ENCODE data around the gene PTPN7. TPM values are rescaled to one million over a fixed set of nuclear protein-coding genes. Genes with fewer than 3 reads are reported as not detected.

Gene PTPN7
- total RNA-seq, 1 experiment from 2014 or later, result not detected

DNA sequence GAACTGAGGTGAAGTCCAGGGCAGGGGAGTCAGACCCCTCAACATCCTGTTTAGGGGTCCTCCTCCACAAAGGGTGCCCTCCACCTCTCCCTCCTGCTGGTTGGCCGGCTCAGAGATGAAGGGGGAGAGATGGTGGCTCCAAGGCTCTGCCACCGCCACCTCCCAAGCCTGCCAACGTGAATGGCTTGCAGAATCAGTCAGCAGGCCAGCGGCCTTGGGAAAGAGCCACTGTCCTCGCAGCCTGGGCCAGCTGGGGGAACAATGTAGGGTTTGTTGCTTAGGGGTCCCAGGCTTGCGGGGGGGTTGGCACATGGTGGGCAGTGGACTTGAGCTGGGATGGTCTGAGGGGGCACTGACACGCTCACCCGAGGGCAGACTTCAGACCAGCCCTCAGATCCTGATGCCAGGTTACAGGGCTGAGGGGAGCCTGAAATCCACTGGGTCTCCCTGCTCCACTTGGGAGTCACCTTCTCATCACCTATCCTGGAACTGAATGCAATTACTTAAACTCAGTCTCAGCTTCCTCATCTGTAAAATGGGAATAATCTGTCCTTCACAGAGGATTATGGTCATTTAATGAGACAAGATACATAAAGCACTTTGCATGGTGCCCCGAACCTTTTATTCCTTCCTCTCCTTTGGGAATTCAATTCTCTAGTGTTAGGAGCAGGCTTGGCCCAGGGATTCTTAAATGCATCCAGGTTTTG is 29.4 kb downstream of the PTPN7 start:
- no peaks in the 10 kb centered on the region for H3K4me1 ChIP-seq (replicated peaks)
- DNase-seq (ENCODE audit: low read depth in 1 of 2, low spot score in 2 of 2), result no peak
- no peak overlapping the region for H3K27ac ChIP-seq
- no peak overlapping the region for H3K4me3 ChIP-seq
- H3K9me3 ChIP-seq (replicated peaks), result no peaks in the 10 kb centered on the region
- H3K36me3 ChIP-seq, result peaks cover 33% of the 10 kb centered on the region
- no peaks in the 10 kb centered on the region for H3K27me3 ChIP-seq (replicated peaks)

DNA sequence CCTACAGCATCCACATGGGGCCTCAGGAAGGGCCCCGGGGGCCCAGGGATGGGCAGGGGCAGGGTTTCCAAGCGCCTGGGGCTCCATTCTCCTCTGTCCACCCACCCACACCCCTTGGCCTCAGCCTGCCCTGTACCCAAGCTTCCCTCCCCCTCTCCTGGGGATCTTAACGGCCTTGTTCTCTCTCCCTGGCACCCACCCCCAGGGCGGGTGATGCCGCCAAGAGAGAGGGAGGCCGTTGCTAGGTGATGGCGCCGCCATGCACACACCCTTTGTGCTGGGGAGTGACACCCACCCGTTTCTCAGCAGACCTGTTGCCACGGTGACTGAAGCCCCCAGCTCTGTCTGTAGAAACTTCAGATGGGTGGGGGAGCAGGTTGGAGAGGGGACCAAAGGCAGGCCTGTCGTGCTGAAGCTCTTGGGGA is 30.1 kb downstream of the PTPN7 start:
- Histone ChIP-seq H3K4me1 (replicated peaks) (no peaks in the 10 kb centered on the region), H3K4me3 (no peak overlapping the region)
- DNase-seq (ENCODE audit: low read depth in 1 of 2, low spot score in 2 of 2), result no peak

DNA sequence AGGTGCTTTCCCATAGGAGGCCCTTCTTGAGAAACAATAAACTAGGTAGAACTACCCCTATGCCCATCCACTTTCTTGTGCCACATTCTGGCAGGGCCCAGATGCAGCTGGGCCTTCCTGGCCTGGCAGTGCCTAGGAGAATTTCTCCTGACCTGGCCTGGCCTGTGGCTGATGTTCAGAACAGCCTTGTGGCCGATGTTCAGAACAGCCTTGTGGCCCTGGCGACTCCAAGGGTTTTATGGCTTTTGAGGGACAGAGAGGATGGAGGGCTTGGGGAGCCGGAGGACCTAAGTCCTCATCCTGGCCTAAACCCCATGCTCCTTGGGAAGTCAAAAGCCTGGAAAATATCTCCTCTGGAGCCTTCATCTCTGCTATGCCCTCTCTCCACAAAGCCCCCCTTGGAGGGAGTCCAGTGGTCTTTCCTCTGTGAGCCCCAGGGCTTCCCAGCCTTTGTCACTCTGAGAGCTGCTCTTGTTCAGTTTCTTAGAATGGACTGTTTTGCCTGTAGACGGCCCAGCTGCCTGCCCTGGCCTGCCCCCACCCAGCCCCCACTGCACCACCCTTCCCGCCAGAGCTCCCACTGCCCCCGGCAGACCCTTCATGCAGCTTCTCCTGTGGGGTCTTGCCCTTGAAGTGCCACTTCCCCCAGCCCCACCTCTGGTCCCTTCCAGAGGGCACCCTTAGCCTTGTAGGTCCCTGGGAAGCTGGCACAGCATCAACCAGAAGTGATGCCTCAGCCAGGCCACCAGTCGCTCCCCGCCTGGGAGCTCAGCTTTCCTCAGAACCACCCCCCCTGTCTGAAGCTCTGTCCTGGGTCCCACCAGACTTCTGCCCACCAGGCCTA is 30.7 kb downstream of the PTPN7 start:
- Histone ChIP-seq H3K27ac (no peak overlapping the region), H3K9me3 (replicated peaks) (no peaks in the 10 kb centered on the region), H3K4me3 (no peak overlapping the region), H3K27me3 (replicated peaks) (no peaks in the 10 kb centered on the region), H3K4me1 (replicated peaks) (no peaks in the 10 kb centered on the region), H3K36me3 (peaks cover 23% of the 10 kb centered on the region)
- no peak for DNase-seq (ENCODE audit: low read depth in 1 of 2, low spot score in 2 of 2)

More for the DNA sequence above, 30.1 kb downstream of the PTPN7 start:
- peaks cover 28% of the 10 kb centered on the region for H3K36me3 ChIP-seq
- no peaks in the 10 kb centered on the region for H3K9me3 ChIP-seq (replicated peaks)
- H3K27me3 ChIP-seq (replicated peaks), result no peaks in the 10 kb centered on the region
- H3K27ac ChIP-seq, result no peak overlapping the region

DNA sequence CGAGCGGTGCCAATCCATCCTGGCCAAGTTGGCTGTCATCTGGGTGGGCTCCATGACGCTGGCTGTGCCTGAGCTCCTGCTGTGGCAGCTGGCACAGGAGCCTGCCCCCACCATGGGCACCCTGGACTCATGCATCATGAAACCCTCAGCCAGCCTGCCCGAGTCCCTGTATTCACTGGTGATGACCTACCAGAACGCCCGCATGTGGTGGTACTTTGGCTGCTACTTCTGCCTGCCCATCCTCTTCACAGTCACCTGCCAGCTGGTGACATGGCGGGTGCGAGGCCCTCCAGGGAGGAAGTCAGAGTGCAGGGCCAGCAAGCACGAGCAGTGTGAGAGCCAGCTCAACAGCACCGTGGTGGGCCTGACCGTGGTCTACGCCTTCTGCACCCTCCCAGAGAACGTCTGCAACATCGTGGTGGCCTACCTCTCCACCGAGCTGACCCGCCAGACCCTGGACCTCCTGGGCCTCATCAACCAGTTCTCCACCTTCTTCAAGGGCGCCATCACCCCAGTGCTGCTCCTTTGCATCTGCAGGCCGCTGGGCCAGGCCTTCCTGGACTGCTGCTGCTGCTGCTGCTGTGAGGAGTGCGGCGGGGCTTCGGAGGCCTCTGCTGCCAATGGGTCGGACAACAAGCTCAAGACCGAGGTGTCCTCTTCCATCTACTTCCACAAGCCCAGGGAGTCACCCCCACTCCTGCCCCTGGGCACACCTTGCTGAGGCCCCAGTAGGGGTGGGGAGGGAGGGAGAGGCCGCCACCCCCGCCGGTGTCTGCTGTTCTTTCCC is 32.4 kb downstream of the PTPN7 start:
- Histone ChIP-seq H3K4me3 (no peak overlapping the region), H3K27ac (no peak overlapping the region), H3K27me3 (replicated peaks) (no peaks in the 10 kb centered on the region), H3K36me3 (peaks cover 13% of the 10 kb centered on the region), H3K9me3 (replicated peaks) (no peaks in the 10 kb centered on the region), H3K4me1 (replicated peaks) (no peaks in the 10 kb centered on the region)
- no peak for DNase-seq (ENCODE audit: low read depth in 1 of 2, low spot score in 2 of 2)

DNA sequence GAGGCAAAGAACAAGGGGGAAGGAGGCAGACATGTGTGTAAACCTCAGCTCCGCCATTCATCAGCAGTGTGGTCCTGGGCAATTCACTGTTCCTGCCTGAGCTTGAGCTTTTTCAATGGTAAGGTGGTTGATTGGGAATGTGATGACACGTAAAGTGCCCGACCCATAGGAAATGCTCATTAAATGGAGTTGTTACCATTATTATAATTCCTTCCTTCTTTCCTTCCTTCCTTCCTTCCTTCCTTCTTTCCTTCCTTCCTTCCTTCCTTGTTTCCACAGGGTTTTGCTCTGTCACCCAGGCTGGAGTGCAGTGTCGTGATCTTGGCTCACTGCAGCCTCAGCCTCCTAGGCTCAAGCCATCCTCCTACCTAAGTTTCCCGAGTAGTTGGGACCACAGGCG is 33.3 kb downstream of the PTPN7 start:
- H3K4me3 ChIP-seq, result no peak overlapping the region
- no peak overlapping the region for H3K27ac ChIP-seq
- no peak for DNase-seq (ENCODE audit: low read depth in 1 of 2, low spot score in 2 of 2)
- no peaks in the 10 kb centered on the region for H3K27me3 ChIP-seq (replicated peaks)
- H3K9me3 ChIP-seq (replicated peaks), result no peaks in the 10 kb centered on the region
- H3K4me1 ChIP-seq (replicated peaks), result no peaks in the 10 kb centered on the region
- peaks cover 4% of the 10 kb centered on the region; the same call in 1 of the 2 replicates for H3K36me3 ChIP-seq

DNA sequence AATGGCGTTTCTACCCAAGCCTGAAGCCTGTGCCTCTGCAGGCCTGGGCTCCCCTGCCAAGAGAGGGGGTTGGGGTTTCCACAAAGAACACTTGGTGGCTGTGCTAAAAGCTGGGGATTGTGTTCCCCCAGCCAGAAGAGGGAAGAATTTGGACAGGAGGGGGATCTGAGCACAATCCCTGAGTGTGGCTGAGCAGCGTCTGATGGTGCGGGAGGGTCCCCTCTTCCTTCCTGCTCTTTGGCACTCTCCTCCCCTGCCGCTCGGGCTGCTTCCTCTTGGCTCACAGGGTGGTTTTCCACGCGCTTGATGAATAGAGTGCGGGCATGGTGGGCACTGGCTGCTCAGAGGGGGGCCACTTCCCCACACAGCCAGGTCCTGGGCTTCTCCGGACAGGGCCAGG is 34.0 kb downstream of the PTPN7 start:
- Histone ChIP-seq H3K4me3 (no peak overlapping the region), H3K27ac (no peak overlapping the region), H3K36me3 (no peaks in the 10 kb centered on the region), H3K4me1 (replicated peaks) (no peaks in the 10 kb centered on the region), H3K9me3 (replicated peaks) (no peaks in the 10 kb centered on the region), H3K27me3 (replicated peaks) (no peaks in the 10 kb centered on the region)
- no peak for DNase-seq (ENCODE audit: low read depth in 1 of 2, low spot score in 2 of 2)

DNA sequence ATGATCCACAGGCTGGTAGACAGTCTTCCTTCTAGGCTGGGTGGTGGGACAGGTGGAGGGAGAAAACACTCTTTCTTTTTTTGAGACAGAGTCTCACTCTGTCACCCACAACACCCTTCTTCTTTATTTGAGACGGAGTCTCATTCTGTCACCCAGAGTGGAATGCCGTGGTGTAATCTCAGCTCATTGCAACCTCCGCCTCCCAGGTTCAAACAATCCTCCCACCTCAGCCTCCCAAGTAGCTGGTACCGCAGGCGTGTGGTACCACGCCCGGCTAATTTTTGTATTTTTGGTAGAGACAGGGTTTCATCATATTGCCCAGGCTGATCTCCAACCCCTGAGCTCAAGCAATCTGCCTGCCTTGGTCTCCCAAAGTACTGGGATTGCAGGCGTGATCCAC is 34.8 kb downstream of the PTPN7 start:
- no peaks in the 10 kb centered on the region for H3K36me3 ChIP-seq
- DNase-seq (ENCODE audit: low read depth in 1 of 2, low spot score in 2 of 2), result no peak

DNA sequence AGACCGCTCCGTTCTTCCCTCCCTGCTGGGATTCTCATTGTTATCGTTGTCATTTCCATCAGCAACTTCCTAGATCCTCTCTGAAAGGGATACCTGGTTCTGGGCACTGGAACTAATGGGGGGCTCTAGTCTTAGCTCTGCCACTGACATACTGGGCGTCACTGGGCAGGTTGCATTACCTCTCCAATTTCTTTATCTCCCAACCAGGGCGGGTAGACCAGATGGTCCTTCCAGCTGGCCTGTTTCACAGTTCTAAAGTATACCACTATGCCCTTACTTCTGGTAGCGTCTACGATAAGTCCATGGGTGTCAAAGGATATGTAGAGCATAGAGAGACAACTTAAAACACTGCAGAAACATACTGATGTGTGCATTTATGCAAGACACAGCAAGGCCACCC is 36.3 kb downstream of the PTPN7 start:
- DNase-seq (ENCODE audit: low read depth in 1 of 2, low spot score in 2 of 2), result no peak
- H3K4me1 ChIP-seq (replicated peaks), result no peaks in the 10 kb centered on the region; the same call in 1 of the 2 replicates
- H3K36me3 ChIP-seq, result no peaks in the 10 kb centered on the region
- H3K27me3 ChIP-seq (replicated peaks), result no peaks in the 10 kb centered on the region
- H3K9me3 ChIP-seq (replicated peaks), result no peaks in the 10 kb centered on the region
- H3K27ac ChIP-seq, result no peak overlapping the region
- H3K4me3 ChIP-seq, result no peak overlapping the region

More for the DNA sequence above, 34.8 kb downstream of the PTPN7 start:
- H3K4me3 ChIP-seq, result no peak overlapping the region
- no peaks in the 10 kb centered on the region for H3K4me1 ChIP-seq (replicated peaks)
- no peak overlapping the region for H3K27ac ChIP-seq
- H3K9me3 ChIP-seq (replicated peaks), result no peaks in the 10 kb centered on the region
- no peaks in the 10 kb centered on the region for H3K27me3 ChIP-seq (replicated peaks)

DNA sequence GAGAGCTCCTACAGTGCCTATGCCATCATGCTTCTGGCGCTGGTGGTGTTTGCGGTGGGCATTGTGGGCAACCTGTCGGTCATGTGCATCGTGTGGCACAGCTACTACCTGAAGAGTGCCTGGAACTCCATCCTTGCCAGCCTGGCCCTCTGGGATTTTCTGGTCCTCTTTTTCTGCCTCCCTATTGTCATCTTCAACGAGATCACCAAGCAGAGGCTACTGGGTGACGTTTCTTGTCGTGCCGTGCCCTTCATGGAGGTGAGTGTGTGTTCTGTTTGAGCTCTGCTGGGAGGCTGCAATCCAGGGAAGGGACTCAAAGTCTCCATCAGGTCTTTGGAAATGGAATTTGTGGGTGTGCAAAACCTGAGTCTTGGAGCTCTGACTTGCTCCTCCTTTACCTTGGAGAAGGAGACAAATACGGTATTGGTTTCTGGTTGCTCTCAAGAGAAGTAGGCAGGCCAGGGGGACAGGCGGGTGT is 37.0 kb downstream of the PTPN7 start:
- Histone ChIP-seq H3K36me3 (no peaks in the 10 kb centered on the region), H3K27ac (no peak overlapping the region), H3K9me3 (replicated peaks) (no peaks in the 10 kb centered on the region), H3K27me3 (replicated peaks) (no peaks in the 10 kb centered on the region), H3K4me1 (replicated peaks) (peaks cover 5% of the 10 kb centered on the region), H3K4me3 (no peak overlapping the region)
- DNase-seq (ENCODE audit: low read depth in 1 of 2, low spot score in 2 of 2), result no peak

DNA sequence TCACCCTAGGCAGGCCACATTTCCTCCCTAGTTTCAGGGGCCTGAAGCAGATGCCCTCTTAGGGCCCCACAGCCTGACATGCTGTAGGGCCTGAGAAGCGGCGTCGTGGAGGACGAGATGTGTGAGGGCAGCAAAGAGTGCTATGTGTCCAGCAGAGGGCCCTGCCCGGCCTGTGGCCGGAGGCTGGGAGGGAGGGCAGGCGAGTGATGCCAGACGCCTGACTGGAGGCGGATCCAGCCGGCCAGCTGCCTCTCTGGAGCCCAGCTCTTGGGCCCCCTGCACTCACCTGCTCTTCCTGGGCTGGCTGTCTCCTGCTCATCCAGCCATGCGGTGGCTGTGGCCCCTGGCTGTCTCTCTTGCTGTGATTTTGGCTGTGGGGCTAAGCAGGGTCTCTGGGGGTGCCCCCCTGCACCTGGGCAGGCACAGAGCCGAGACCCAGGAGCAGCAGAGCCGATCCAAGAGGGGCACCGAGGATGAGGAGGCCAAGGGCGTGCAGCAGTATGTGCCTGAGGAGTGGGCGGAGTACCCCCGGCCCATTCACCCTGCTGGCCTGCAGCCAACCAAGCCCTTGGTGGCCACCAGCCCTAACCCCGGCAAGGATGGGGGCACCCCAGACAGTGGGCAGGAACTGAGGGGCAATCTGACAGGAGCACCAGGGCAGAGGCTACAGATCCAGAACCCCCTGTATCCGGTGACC is 37.6 kb downstream of the PTPN7 start, which contains the start of gene GPR37L1:
Gene GPR37L1, plus strand, starts transcription at position 279 of the 697 bp plus-strand sequence. Its CDS starts 47 bp downstream, at position 326.
- H3K4me3 ChIP-seq, result no peak within 1 kb of the TSS
- no peaks in the 10 kb centered on the region for H3K36me3 ChIP-seq
- no peaks in the 10 kb centered on the region for H3K9me3 ChIP-seq (replicated peaks)
- H3K4me1 ChIP-seq (replicated peaks), result peaks cover 11% of the 10 kb centered on the region
- no peaks in the 10 kb centered on the region for H3K27me3 ChIP-seq (replicated peaks)
- H3K27ac ChIP-seq, result no peak within 1 kb of the TSS
- DNase-seq (ENCODE audit: low read depth in 1 of 2, low spot score in 2 of 2), result no peak

DNA sequence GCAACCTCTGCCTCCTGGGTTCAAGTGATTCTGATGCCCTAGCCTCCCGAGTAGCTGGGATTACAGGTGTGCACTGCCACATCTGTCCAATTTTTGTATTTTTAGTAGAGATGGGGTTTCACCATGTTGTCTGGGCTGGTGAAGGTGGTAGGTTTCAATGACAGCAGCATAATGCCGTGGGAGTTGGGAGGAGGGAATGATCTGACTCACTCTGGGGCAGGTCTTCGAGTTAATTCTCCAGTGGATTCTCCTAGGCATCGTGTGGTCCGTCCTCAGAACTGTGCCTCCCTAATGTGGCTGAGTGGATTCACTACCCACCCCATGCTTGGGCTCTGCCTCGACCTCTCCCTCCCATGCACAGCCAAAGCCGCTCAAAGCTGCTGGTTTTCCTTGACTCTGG is 39.4 kb downstream of the PTPN7 start:
- Histone ChIP-seq H3K27me3 (replicated peaks) (no peaks in the 10 kb centered on the region), H3K36me3 (no peaks in the 10 kb centered on the region), H3K4me1 (replicated peaks) (peaks cover 11% of the 10 kb centered on the region), H3K9me3 (replicated peaks) (no peaks in the 10 kb centered on the region), H3K4me3 (no peak overlapping the region), H3K27ac (no peak overlapping the region)
- no peak for DNase-seq (ENCODE audit: low read depth in 1 of 2, low spot score in 2 of 2)

DNA sequence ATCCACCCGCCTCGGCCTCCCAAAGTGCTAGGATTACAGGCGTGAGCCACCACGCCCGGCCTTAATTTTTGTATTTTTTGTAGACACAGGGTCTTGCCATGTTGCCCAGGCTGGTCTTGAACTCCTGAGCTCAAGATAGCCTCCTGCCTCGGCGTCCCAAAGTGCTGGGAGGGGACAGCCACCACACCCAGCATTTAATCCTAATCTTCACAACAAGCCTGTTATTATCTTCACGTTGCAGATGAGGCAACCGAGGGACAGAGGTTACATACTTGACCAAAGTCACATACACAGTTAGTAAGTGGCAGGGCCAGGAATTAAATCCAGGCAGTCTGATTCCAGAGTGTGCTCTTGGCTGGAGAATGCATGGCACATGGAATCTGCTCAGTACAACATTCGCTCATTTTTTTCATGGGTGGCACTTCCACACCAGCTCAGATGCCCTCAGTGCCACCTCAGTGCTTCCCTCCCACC is 42.5 kb downstream of the PTPN7 start:
- peaks cover 21% of the 10 kb centered on the region for H3K4me1 ChIP-seq (replicated peaks)
- no peak overlapping the region for H3K27ac ChIP-seq
- H3K36me3 ChIP-seq, result no peaks in the 10 kb centered on the region
- no peak overlapping the region for H3K4me3 ChIP-seq
- H3K9me3 ChIP-seq (replicated peaks), result no peaks in the 10 kb centered on the region
- H3K27me3 ChIP-seq (replicated peaks), result no peaks in the 10 kb centered on the region
- no peak for DNase-seq (ENCODE audit: low read depth in 1 of 2, low spot score in 2 of 2)

DNA sequence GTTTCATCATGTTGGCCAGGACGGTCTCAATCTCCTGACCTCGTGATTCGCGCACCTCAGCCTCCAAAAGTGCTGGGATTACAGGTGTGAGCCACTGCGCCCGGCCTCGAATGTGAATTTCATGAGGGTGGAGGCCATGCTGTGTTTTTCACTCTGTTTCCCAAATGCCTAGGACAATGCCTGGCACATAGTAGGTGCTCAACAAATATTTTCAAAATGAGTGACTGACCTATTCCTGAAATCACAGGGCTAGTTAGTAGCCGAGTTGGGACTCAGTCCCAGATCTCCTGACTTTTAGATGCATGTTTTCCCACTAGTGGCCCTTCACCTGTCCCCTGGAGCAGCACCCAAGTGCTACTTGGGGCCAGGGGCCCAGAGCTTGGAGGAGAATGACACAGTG is 44.1 kb downstream of the PTPN7 start:
- H3K4me3 ChIP-seq, result no peak overlapping the region
- H3K27me3 ChIP-seq (replicated peaks), result no peaks in the 10 kb centered on the region
- no peaks in the 10 kb centered on the region for H3K9me3 ChIP-seq (replicated peaks)
- no peak overlapping the region for H3K27ac ChIP-seq
- peaks cover 25% of the 10 kb centered on the region for H3K4me1 ChIP-seq (replicated peaks)
- H3K36me3 ChIP-seq, result no peaks in the 10 kb centered on the region
- DNase-seq (ENCODE audit: low read depth in 1 of 2, low spot score in 2 of 2), result no peak

Measured in SJSA1 (cell line).